Body of pancreas (tissue), 4 donors: ENCODE data around the gene ACVR1C. TPM values are rescaled to one million over a fixed set of nuclear protein-coding genes. Genes with fewer than 3 reads are reported as not detected.
"Not testable (repeated sequence)": the region's sequence is repeated elsewhere in the genome, so short reads cannot be mapped to it uniquely, and the experiment has no call there.

Source experiments
- ATAC-seq: fragments of 150-250 bp; one replicate; pipeline ENCODE4 v1.9.1; 2016
- DNase-seq, 4 donors: peaks; one replicate each; pipeline ENCODE4 v3.0.0-alpha.2; 2019
- H3K27ac ChIP-seq, 4 donors: fragments of 200-600 bp; sonication (generic); 1 replicate in 3 of 4; 2 replicates in 1 of 4; pipeline versions ENCODE4 v1.5.1 to v1.6.1; 2016 to 2019; ENCODE audit warnings: mild to moderate bottlenecking in 1 of 4, mixed read lengths in 1 of 4, moderate library complexity in 1 of 4
- H3K27me3 ChIP-seq, 2 donors: fragments of 200-600 bp; sonication (generic); one replicate each; pipeline ENCODE4 v1.6.0; 2016; ENCODE audit warnings: mild to moderate bottlenecking in 1 of 2
- H3K36me3 ChIP-seq, 2 donors: fragments of 200-600 bp; sonication (generic); replicated peaks in 1 of 2; 2 replicates each; pipeline ENCODE4 v1.5.1; 2016; ENCODE audit warnings: low read depth in 2 of 2; ENCODE audit not compliant: insufficient read depth in 1 of 2
- H3K4me1 ChIP-seq: fragments of 200-600 bp; sonication (generic); one replicate; pipeline ENCODE4 v1.6.0; 2016
- H3K4me3 ChIP-seq, 2 donors: fragments of 200-600 bp; sonication (generic); 1 replicate in 1 of 2; 2 replicates in 1 of 2; pipeline ENCODE4 v1.5.1; 2016 to 2019
- H3K9me3 ChIP-seq, 3 donors: fragments of 200-600 bp; sonication (generic); 1 replicate in 2 of 3; 2 replicates in 1 of 3; pipeline ENCODE4 v1.5.1; 2016
- CTCF ChIP-seq, 7 experiments: fragments of 450-650 bp in 4 of 7; fragments of 200-600 bp in 3 of 7; sonication (generic) in 3 of 7; IDR thresholded peaks; one replicate each; pipeline ENCODE4 v1.5.1; 2016 to 2019; ENCODE audit warnings: antibody characterized with exemption in 7 of 7
- POLR2A ChIP-seq, 3 donors: fragments of 450-650 bp; IDR thresholded peaks; one replicate each; pipeline ENCODE4 v1.6.1; 2016; ENCODE audit warnings: antibody characterized with exemption in 3 of 3, mild to moderate bottlenecking in 2 of 3
- WGBS, 2 donors: methylation state at CpG; one replicate each; pipeline ENCODE4 v1.1.5; 2017; 5-methylcytosine and 5-hydroxymethylcytosine counted together
- intact Hi-C: fragments of 100-400 bp; cut with DNase I; formaldehyde crosslinking; loops from one replicate; pipeline ENCODE4 v1.15.1; 2023
- total RNA-seq, 2 donors: library from RNA; depleted of rRNA; stranded (reverse); fragments of >200 nt; gene quantifications; one replicate each; pipeline ENCODE4 v1.1.0, GENCODE V29; 2016

ACVR1C gene
- total RNA-seq, 2 donors from 2014 or later: 1.6 to 6.6 TPM

DNA sequence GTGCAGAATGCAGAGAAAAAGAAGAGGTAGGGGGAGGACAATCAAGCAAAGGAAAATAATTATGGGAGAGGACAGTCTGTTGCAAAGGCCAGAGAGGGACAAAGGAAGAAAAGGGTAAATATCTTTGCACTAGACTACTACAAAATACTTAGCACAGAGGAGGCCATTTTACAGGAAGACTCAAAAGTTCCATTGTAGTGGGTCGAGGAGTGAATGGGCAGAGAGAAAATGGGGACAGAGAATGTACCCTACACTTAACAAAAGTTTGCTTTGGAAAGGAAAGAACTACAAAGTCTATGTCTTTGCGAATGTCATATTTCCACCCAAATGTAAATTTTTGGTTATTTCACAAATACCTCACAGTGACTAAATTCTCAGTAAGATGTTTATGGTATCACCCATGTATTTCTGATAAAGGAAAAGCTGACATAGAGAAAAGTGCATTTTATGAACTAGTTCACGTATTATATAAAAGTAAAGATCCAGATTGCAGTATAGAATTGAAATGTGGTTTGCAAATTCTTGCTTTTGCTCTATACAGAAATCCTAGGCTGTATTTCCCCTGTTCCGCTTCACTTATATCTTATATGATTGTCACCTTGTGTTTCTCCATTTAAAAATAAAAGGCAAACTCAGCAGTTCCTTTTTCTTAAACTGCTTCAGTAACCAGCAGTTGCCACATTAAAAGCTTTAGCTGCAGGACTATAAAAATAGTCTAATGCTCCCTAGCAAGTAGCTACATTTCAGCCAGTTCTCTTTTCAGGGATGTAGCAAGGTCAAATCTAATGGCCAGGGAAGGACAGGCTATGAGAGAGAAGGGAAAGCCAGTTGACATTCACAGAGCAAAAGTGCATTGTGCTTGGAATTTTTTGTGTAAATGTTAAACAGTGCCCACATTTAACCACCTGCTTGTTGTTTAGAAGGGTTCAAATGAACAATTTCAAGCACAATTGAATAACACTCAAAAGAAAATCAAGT lies 105.1 kb downstream of the ACVR1C start:
- no peaks in the 10 kb centered on the region for H3K4me1 ChIP-seq
- intact Hi-C loops: no loop called here
- no peak for DNase-seq
- no peaks in the 10 kb centered on the region for H3K9me3 ChIP-seq
- no peak overlapping the region for H3K4me3 ChIP-seq
- H3K27ac ChIP-seq: no peak overlapping the region
- TF ChIP-seq POLR2A (IDR thresholded peaks at IDR 0.05): no peak
- TF ChIP-seq CTCF (IDR thresholded peaks at IDR 0.05): no peak
- ATAC-seq: no peak
- 85 to 87% methylated on average over 4 of the region's 4 CpGs for WGBS, 2 donors
- no peaks in the 10 kb centered on the region for H3K36me3 ChIP-seq
- no peaks in the 10 kb centered on the region for H3K27me3 ChIP-seq

GRCh38 chr2:157514966-157515365 lies 113.7 kb downstream of the ACVR1C start:
- H3K27me3 ChIP-seq, H3K36me3 ChIP-seq, intact Hi-C loops, H3K4me3 ChIP-seq, H3K4me1 ChIP-seq, H3K9me3 ChIP-seq, H3K27ac ChIP-seq, ATAC-seq, DNase-seq: not testable (repeated sequence)
- 92 to 95% methylated on average over 14 to 15 of the region's 15 CpGs for WGBS, 2 donors

DNA sequence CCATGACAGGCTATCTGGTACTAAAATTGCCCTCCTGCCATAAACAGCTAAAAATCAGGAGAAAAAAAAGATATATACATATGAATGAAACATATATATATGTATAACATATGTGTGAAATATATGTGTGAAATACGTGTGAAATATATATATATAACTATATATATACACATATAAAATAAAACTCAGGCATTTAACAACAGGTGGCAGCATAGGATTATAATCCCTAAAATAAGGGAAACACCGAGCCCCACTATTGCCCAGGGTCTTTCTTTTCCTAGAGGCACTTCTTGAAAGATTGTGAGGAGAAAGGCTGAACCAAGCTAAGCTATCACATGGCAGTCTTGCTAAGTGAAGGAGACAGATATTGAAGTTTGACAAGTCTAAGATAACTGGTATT lies 118.9 kb downstream of the ACVR1C start:
- H3K36me3 ChIP-seq: no peaks in the 10 kb centered on the region
- DNase-seq (no peak), ATAC-seq (no peak)
- intact Hi-C loops: no loop called here
- H3K27ac ChIP-seq: no peak overlapping the region
- H3K27me3 ChIP-seq: no peaks in the 10 kb centered on the region
- H3K9me3 ChIP-seq: no peaks in the 10 kb centered on the region
- TF ChIP-seq CTCF (IDR thresholded peaks at IDR 0.05) (no peak), POLR2A (IDR thresholded peaks at IDR 0.05) (no peak)
- 41 to 54% methylated on average over 2 of the region's 2 CpGs for WGBS, 2 donors
- H3K4me1 ChIP-seq: no peaks in the 10 kb centered on the region
- no peak overlapping the region for H3K4me3 ChIP-seq

GRCh38 chr2:157508676-157509075 lies 120.0 kb downstream of the ACVR1C start:
- TF ChIP-seq CTCF (IDR thresholded peaks at IDR 0.05): no peak
- no peak for TF ChIP-seq POLR2A (IDR thresholded peaks at IDR 0.05)
- ATAC-seq (no peak), DNase-seq (no peak)
- Histone ChIP-seq H3K27me3 (no peaks in the 10 kb centered on the region), H3K36me3 (no peaks in the 10 kb centered on the region), H3K27ac (no peak overlapping the region), H3K9me3 (no peaks in the 10 kb centered on the region), H3K4me1 (no peaks in the 10 kb centered on the region), H3K4me3 (no peak overlapping the region)
- intact Hi-C loops: no loop called here
- WGBS, 2 donors: 69 to 71% methylated on average over 3 of the region's 3 CpGs

DNA sequence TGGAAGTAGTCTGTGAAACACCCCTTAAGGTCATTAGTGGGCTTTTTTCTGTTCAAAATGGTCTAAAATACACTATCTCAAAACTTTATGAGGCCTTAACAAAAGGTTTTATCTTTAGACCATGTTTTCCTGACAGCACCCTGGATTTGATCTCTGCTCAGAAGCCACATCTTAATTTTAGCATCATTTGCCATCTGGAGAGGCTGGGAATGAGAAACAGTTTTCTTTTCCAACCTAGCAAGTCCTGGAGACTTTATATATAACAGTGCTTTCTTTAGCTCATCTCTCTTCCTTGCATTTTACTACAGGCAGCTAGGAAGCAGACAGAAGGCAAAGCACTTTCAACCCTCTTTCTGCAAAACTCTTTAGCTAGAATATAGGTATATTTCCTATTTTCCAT lies 122.1 kb downstream of the ACVR1C start:
- no peaks in the 10 kb centered on the region for H3K4me1 ChIP-seq

More for the DNA sequence above, 122.1 kb downstream of the ACVR1C start:
- no peak for DNase-seq
- no peak for TF ChIP-seq POLR2A (IDR thresholded peaks at IDR 0.05)
- no peak for TF ChIP-seq CTCF (IDR thresholded peaks at IDR 0.05)
- ATAC-seq: no peak
- H3K27ac ChIP-seq: no peak overlapping the region
- intact Hi-C loops: no loop called here
- no peaks in the 10 kb centered on the region for H3K27me3 ChIP-seq
- no peaks in the 10 kb centered on the region for H3K36me3 ChIP-seq
- no peak overlapping the region for H3K4me3 ChIP-seq
- H3K9me3 ChIP-seq: no peaks in the 10 kb centered on the region
